HCT116 (cell line): ENCODE data around the gene MTUS2.

Experiments used
- EZH2 ChIP-seq: fragments of 200-600 bp; sonication (generic); IDR thresholded peaks from 2 replicates; pipeline ENCODE4 v1.6.1; 2017; ENCODE audit warnings: antibody characterized with exemption, mixed run types
- EZH2phosphoT487 ChIP-seq: fragments of 200-600 bp; IDR thresholded peaks from 2 replicates; pipeline ENCODE4 v1.6.1; 2018; ENCODE audit warnings: antibody characterized with exemption, borderline replicate concordance
- JUND ChIP-seq: IDR thresholded peaks from 2 replicates; pipeline ENCODE4 v1.6.1; 2012
- POLR2A ChIP-seq: IDR thresholded peaks from 2 replicates; pipeline ENCODE4 v1.7.0; 2011; ENCODE audit warnings: borderline replicate concordance; ENCODE audit not compliant: insufficient read depth, insufficient read length; ENCODE audit errors: extremely low read depth
- POLR2AphosphoS5 ChIP-seq: IDR thresholded peaks from 2 replicates; pipeline ENCODE4 v1.6.1; 2011; ENCODE audit warnings: mild to moderate bottlenecking, low read depth, low read length, moderate library complexity
- RAD21 ChIP-seq: IDR thresholded peaks from 2 replicates; pipeline ENCODE4 v1.6.1; 2012; ENCODE audit warnings: low read depth, mild to moderate bottlenecking
- SRF ChIP-seq: IDR thresholded peaks from 2 replicates; pipeline ENCODE4 v1.6.1; 2012; ENCODE audit warnings: low read depth
- YY1 ChIP-seq: IDR thresholded peaks from 2 replicates; pipeline ENCODE4 v1.6.1; 2011; ENCODE audit warnings: low read length, low read depth, moderate library complexity, mild to moderate bottlenecking; ENCODE audit not compliant: insufficient replicate concordance; ENCODE audit errors: extremely low read depth
- ZFX ChIP-seq: fragments of 450-650 bp; IDR thresholded peaks from 2 replicates; pipeline ENCODE4 v1.6.1; 2017
- TF ChIP-seq, protein P1 (sequence below), 3 experiments: fragments of 200-600 bp in 1 of 3; sonication (generic) in 1 of 3; IDR thresholded peaks in 2 of 3; conservative IDR thresholded peaks in 1 of 3; 2 replicates each; pipeline ENCODE4 v1.5.1; 2012 to 2017; ENCODE audit warnings: low read depth in 2 of 3, low read length in 2 of 3, antibody characterized with exemption in 1 of 3, borderline replicate concordance in 1 of 3, control low read depth in 1 of 3, mild to moderate bottlenecking in 1 of 3, mixed read lengths in 1 of 3, mixed run types in 1 of 3, moderate library complexity in 1 of 3; ENCODE audit not compliant: insufficient read depth in 1 of 3
- TF ChIP-seq, protein P2 (sequence below): IDR thresholded peaks from 2 replicates; pipeline ENCODE4 v1.6.1; 2012
- TF ChIP-seq, protein P3 (sequence below): IDR thresholded peaks from 2 replicates; pipeline ENCODE4 v1.6.1; 2011; ENCODE audit warnings: mild to moderate bottlenecking, low read length, moderate library complexity; ENCODE audit not compliant: insufficient replicate concordance; ENCODE audit errors: extremely low read depth

DNA sequence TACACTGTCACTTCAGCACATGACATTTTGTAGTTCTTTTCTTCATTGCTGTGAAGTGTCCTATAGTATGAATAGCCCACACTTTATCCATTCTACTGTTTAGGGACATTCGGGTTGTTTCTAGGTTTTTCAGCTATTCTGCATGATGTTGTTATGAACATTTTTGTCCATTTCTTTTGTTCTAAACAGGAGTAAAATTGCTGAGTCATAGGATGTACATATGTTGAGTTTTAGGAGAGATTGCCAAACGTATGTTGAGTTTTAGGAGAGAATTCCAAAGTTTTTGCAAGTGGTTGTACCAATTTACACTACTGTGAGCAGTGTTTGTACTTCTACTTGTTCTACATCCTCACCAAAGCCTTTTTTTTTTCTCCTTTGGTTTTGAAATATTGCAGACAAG, 115.0 kb downstream of the MTUS2 start:
- TF ChIP-seq POLR2A (no peak), POLR2AphosphoS5 (no peak), EZH2phosphoT487 (no peak), SRF (no peak), EZH2 (no peak), ZFX (no peak), JUND (no peak), RAD21 (no peak), YY1 (no peak)
- TF ChIP-seq, protein P1, sequence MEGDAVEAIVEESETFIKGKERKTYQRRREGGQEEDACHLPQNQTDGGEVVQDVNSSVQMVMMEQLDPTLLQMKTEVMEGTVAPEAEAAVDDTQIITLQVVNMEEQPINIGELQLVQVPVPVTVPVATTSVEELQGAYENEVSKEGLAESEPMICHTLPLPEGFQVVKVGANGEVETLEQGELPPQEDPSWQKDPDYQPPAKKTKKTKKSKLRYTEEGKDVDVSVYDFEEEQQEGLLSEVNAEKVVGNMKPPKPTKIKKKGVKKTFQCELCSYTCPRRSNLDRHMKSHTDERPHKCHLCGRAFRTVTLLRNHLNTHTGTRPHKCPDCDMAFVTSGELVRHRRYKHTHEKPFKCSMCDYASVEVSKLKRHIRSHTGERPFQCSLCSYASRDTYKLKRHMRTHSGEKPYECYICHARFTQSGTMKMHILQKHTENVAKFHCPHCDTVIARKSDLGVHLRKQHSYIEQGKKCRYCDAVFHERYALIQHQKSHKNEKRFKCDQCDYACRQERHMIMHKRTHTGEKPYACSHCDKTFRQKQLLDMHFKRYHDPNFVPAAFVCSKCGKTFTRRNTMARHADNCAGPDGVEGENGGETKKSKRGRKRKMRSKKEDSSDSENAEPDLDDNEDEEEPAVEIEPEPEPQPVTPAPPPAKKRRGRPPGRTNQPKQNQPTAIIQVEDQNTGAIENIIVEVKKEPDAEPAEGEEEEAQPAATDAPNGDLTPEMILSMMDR (IDR thresholded peaks at IDR 0.05 in 2 of 3, conservative IDR thresholded peaks at IDR 0.05 in 1 of 3; ENCODE audit: borderline replicate concordance in 1 of 3, insufficient read depth in 1 of 3, low read depth in 2 of 3, low read length in 2 of 3) = no peak
- TF ChIP-seq, protein P2, sequence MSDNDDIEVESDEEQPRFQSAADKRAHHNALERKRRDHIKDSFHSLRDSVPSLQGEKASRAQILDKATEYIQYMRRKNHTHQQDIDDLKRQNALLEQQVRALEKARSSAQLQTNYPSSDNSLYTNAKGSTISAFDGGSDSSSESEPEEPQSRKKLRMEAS = no peak
- TF ChIP-seq, protein P3, sequence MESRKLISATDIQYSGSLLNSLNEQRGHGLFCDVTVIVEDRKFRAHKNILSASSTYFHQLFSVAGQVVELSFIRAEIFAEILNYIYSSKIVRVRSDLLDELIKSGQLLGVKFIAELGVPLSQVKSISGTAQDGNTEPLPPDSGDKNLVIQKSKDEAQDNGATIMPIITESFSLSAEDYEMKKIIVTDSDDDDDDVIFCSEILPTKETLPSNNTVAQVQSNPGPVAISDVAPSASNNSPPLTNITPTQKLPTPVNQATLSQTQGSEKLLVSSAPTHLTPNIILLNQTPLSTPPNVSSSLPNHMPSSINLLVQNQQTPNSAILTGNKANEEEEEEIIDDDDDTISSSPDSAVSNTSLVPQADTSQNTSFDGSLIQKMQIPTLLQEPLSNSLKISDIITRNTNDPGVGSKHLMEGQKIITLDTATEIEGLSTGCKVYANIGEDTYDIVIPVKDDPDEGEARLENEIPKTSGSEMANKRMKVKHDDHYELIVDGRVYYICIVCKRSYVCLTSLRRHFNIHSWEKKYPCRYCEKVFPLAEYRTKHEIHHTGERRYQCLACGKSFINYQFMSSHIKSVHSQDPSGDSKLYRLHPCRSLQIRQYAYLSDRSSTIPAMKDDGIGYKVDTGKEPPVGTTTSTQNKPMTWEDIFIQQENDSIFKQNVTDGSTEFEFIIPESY = no peak
